Measurements from ENCODE around the gene NME5. TPM values are rescaled to one million over a fixed set of nuclear protein-coding genes. Genes with fewer than 3 reads are reported as not detected.

NME5 gene
- total and polyA plus RNA-seq, 2 of the 4 experiments (the other 2 are of a cell fraction) = 0.17 to 0.18 TPM

DNA sequence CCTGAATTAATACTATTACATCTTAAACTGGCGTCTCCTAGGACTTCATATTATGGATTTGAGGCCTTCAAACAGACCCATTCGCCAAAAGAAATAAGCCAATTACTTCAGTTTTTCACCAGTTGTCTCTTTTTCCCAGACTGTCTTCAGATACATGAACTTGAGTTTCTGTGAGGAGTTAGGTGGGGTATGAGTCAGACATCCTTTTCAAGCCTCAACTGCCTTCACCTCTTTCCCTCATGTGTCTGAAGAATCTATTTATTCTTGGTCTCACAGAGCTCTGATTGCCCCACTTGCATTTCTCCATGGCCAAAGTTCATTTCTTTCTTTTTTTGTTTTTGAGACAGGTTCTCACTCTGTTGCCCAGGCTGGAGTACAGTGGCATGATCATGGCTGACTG is 42.9 kb downstream of the NME5 start:
- no CpG with 5 or more reads among the region's 2 CpGs for WGBS, 2 experiments (ENCODE audit: extremely low coverage in 2 of 2, insufficient read length in 1 of 2)
- dilution Hi-C loops (cut with HindIII; ENCODE audit: low sequenced_read_pairs, unreplicated experiment) = no loop called here
- Histone ChIP-seq H3K23ac (ENCODE audit: low read depth, low read length) (no peak overlapping the region), H2AK5ac (ENCODE audit: low read depth, low read length) (no peak overlapping the region), H2BK15ac (ENCODE audit: low read depth, low read length) (no peak overlapping the region), H3K4me1 (ENCODE audit: control insufficient read depth, insufficient read depth, low read length) (no peaks in the 10 kb centered on the region), H3K79me1 (ENCODE audit: low read depth in 1 of 2, low read length in 2 of 2) (no peaks in the 10 kb centered on the region), H3K4me3 (ENCODE audit: insufficient read depth, low read depth, low read length) (no peak overlapping the region), H3K14ac (replicated peaks; ENCODE audit: low read depth, low read length) (no peak overlapping the region), H4K20me1 (ENCODE audit: insufficient read depth, low read length) (no peaks in the 10 kb centered on the region), H3K18ac (ENCODE audit: low read depth, low read length) (no peak overlapping the region), H3K9ac (ENCODE audit: low read depth, low read length) (no peak overlapping the region), H2BK20ac (ENCODE audit: low read depth, low read length) (no peak overlapping the region), H3K9me1 (ENCODE audit: insufficient read depth, low read length) (no peaks in the 10 kb centered on the region), H3K56ac (ENCODE audit: extremely low read depth, insufficient read depth, low read length) (no peak overlapping the region), H2AK9ac (replicated peaks; ENCODE audit: low read depth, low read length, poor library complexity) (no peak overlapping the region), H3K4ac (ENCODE audit: low read depth, low read length) (no peak overlapping the region), H3K9me3 (ENCODE audit: control insufficient read depth, insufficient read depth, low read length) (no peaks in the 10 kb centered on the region), H4K8ac (ENCODE audit: low read depth in 2 of 2, low read length in 2 of 2) (no peak overlapping the region), H2BK5ac (ENCODE audit: low read depth, low read length, poor library complexity, severe bottlenecking) (no peak overlapping the region), H2AFZ (replicated peaks; ENCODE audit: low read length, poor library complexity) (no peak overlapping the region), H3K4me2 (ENCODE audit: low read depth, low read length) (no peak overlapping the region), H3K36me3 (ENCODE audit: control insufficient read depth, insufficient read depth, low read length) (no peaks in the 10 kb centered on the region), H3K27ac (ENCODE audit: insufficient read depth, low read length) (no peak overlapping the region), H4K5ac (ENCODE audit: low read depth, low read length) (no peak overlapping the region), H3K27me3 (ENCODE audit: control insufficient read depth, insufficient read depth, low read length) (peaks cover 29% of the 10 kb centered on the region), H2BK120ac (ENCODE audit: low read depth, low read length) (no peak overlapping the region), H4K91ac (ENCODE audit: insufficient read depth, low read depth, low read length) (no peak overlapping the region)
- ChIA-PET CTCF (no interaction called here), POLR2A (ENCODE audit: unreplicated experiment) (no interaction called here)
- DNase-seq (no peak), ATAC-seq (ENCODE audit: low read depth) (no peak)
- no TSS peak for BruUV-seq (replicated peaks)
- intact Hi-C loops (cut with micrococcal nuclease) = no loop called here
- TF ChIP-seq CEBPB (IDR thresholded peaks at IDR 0.05; ENCODE audit: low read depth, low read length) = no peak
- TF ChIP-seq SMC3 (IDR thresholded peaks at IDR 0.05; ENCODE audit: low read depth, low read length) = no peak
- TF ChIP-seq, protein P1, sequence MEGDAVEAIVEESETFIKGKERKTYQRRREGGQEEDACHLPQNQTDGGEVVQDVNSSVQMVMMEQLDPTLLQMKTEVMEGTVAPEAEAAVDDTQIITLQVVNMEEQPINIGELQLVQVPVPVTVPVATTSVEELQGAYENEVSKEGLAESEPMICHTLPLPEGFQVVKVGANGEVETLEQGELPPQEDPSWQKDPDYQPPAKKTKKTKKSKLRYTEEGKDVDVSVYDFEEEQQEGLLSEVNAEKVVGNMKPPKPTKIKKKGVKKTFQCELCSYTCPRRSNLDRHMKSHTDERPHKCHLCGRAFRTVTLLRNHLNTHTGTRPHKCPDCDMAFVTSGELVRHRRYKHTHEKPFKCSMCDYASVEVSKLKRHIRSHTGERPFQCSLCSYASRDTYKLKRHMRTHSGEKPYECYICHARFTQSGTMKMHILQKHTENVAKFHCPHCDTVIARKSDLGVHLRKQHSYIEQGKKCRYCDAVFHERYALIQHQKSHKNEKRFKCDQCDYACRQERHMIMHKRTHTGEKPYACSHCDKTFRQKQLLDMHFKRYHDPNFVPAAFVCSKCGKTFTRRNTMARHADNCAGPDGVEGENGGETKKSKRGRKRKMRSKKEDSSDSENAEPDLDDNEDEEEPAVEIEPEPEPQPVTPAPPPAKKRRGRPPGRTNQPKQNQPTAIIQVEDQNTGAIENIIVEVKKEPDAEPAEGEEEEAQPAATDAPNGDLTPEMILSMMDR (conservative IDR thresholded peaks at IDR 0.05; ENCODE audit: low read depth, low read length) = no peak
- TF ChIP-seq, protein P2, sequence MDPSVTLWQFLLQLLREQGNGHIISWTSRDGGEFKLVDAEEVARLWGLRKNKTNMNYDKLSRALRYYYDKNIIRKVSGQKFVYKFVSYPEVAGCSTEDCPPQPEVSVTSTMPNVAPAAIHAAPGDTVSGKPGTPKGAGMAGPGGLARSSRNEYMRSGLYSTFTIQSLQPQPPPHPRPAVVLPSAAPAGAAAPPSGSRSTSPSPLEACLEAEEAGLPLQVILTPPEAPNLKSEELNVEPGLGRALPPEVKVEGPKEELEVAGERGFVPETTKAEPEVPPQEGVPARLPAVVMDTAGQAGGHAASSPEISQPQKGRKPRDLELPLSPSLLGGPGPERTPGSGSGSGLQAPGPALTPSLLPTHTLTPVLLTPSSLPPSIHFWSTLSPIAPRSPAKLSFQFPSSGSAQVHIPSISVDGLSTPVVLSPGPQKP (IDR thresholded peaks at IDR 0.05; ENCODE audit: borderline replicate concordance, low read depth, low read length) = no peak
- no peak for TF ChIP-seq FOS (IDR thresholded peaks at IDR 0.05; ENCODE audit: low read depth, low read length)
- TF ChIP-seq CHD1 (IDR thresholded peaks at IDR 0.05; ENCODE audit: low read depth, low read length) = no peak
- TF ChIP-seq BHLHE40 (IDR thresholded peaks at IDR 0.05; ENCODE audit: low read depth, low read length) = no peak
- TF ChIP-seq RFX5 (IDR thresholded peaks at IDR 0.05; ENCODE audit: low read depth, low read length) = no peak
- TF ChIP-seq MAFK (IDR thresholded peaks at IDR 0.05; ENCODE audit: low read depth, low read length) = no peak
- TF ChIP-seq MXI1 (IDR thresholded peaks at IDR 0.05; ENCODE audit: borderline replicate concordance, low read depth, low read length) = no peak
- TF ChIP-seq POLR2A (IDR thresholded peaks at IDR 0.05; ENCODE audit: low read depth, low read length) = no peak
- in situ Hi-C loops (cut with MboI; ENCODE audit: low sequenced_read_pairs) = no loop called here
